GM18511 (cell line): ENCODE measurements around the gene NPIPA1.
"Not testable (repeated sequence)": the region's sequence is repeated elsewhere in the genome, so short reads cannot be mapped to it uniquely, and the experiment has no call there.

Source experiments
- ATAC-seq: cut with Tn5 transposase; IDR thresholded peaks from one replicate; pipeline ENCODE4 v1.9.1; 2021; ENCODE audit warnings: mild to moderate bottlenecking, moderate library complexity; ENCODE audit not compliant: unreplicated experiment

NPIPA1 gene

DNA sequence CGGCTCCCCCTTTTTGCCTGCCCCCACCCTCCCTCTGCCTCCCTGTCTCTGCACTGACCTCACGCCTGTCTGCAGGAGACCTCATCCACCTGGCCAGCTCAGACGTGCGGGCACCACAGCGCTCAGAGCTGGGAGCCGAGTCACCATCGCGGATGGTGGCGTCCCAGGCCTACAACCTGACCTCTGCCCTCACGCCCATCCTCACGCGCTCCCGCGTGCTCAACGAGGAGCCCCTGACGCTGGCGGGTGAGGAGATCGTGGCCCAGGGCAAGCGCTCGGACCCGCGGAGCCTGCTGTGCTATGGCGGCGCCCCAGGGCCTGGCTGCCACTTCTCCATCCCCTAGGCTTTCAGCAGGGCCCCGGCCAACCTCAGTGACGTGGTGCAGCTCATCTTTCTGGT lies 8.1 kb upstream of the NPIPA1 start:
- not testable (repeated sequence) for ATAC-seq

DNA sequence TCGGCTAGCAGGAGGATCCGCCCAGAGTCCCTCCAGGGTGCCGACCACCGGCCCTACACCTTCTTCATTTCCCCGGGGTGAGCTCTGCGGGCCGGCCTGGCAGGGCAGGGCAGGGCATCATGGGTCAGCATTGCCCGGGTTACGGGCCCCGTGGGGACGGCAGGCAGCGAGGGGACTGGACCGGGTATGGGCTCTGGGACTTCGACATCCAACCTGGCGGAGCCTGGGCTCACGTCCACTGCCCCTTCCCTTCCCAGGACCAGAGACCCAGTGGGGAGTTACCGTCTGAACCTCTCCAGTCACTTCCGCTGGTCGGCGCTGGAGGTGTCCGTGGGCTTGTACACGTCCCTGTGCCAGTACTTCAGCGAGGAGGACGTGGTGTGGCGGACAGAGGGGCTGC lies 7.0 kb upstream of the NPIPA1 start:
- not testable (repeated sequence) for ATAC-seq

- ATAC-seq = not testable (repeated sequence)
Measured at GRCh38 chr16:14930971-14931370, 6.3 kb upstream of the NPIPA1 start.

- not testable (repeated sequence) for ATAC-seq
Measured at GRCh38 chr16:14932581-14933375, 4.5 kb upstream of the NPIPA1 start.

- not testable (repeated sequence) for ATAC-seq
Measured at GRCh38 chr16:14937994-14938393, 751 bp downstream of the NPIPA1 start.

- not testable (repeated sequence) for ATAC-seq
Measured at GRCh38 chr16:14942686-14943085, 5.4 kb downstream of the NPIPA1 start.

DNA sequence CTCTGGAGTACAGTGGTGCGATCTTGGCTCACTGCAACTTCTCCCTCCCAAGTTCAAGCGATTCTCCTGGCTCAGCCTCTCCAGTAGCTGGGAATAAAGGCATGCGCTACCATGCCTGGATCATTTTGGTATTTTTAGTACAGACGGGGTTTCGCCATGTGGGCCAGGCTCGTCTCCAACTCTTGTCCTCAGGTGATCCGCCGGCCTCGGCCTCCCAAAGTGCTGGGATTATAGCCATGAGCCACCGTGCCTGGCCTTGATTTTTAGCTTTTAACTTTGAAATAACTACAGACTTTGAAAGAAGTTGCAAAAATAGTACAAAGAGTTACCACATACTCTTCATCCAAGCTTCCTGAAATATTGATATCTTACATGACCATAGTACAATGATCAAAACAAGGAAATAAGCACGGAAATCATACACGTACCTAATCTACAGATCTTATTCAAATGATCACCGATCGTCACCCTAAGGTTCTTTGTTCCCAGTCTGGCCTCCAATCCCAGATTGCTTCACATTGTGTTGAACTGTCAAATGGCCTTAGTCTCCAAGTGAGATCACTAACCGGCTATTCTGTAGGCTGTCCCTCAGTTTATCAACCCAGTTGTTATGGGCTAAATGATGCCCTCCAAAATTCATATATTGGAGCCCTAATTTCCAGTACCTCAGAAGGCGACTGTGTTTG lies 18.4 kb downstream of the NPIPA1 start:
- ATAC-seq = no peak

- ATAC-seq = no peak
Measured at GRCh38 chr16:14957576-14958322, 20.5 kb downstream of the NPIPA1 start.

GRCh38 chr16:14958323-14958600 lies 21.0 kb downstream of the NPIPA1 start:
- ATAC-seq = no peak

GRCh38 chr16:14958970-14959369 lies 21.7 kb downstream of the NPIPA1 start:
- no peak for ATAC-seq

GRCh38 chr16:14961405-14962186 lies 24.4 kb downstream of the NPIPA1 start:
- no peak for ATAC-seq

DNA sequence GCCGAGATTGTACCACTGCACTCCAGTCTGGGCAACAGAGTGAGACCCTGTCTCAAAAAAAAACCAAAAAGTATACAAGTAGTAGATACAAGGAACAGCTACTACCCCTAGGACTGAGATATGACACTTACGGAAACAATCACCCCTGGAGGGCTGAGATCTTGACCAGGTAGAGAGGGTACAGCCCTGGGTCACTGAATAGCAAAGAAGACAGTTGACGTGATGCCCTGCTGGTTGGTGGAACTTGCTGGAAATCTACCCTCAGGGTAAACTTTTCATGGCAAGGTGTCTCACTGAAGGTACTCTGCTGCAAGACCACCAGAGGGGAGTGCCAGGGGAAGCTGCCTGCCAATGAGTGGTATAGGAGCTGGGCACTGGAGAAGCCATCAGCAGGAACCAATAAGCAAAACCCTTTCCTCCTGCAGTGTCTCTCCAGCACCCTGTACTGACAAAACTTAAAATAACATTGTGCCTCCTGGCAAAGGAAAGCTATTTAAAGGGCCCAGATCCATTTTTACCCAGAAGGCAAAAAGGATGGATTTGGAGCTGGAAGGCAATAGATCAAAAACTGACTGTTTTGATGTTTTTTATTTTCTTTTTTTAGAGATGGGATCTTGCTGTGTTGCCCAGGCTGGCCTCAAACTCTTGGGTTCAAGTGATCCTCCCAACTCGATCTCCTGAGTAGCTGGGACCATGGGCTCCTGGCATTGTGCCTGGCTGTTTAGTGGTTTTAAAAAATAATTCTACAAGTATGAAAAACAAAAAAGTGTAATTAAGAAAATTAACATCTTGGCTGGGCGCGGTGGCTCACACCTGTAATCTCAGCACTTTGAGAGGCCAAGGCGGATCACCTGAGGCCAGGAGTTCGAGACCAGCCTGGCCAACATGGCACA lies 26.3 kb downstream of the NPIPA1 start:
- no peak for ATAC-seq

DNA sequence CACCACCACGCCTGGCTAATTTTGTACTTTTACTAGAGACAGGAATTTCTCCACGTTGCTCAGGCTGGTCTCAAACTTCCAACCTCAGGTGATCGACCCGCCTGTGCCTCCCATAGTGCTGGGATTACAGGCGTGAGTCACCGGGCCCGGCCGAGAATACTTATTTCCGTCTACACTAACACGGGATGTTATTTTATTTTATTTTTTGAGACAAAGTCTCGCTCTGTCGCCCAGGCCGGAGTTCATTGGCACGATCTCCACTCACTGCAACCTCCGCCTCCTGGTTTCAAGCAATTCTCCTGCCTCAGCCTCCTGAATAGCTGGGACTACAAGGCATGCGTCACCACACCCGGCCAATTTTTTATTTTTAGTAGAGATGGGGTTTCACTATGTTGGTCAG lies 28.1 kb downstream of the NPIPA1 start:
- ATAC-seq = no peak

- ATAC-seq = not testable (repeated sequence)
Measured at GRCh38 chr16:14969795-14970194, 32.6 kb downstream of the NPIPA1 start.

DNA sequence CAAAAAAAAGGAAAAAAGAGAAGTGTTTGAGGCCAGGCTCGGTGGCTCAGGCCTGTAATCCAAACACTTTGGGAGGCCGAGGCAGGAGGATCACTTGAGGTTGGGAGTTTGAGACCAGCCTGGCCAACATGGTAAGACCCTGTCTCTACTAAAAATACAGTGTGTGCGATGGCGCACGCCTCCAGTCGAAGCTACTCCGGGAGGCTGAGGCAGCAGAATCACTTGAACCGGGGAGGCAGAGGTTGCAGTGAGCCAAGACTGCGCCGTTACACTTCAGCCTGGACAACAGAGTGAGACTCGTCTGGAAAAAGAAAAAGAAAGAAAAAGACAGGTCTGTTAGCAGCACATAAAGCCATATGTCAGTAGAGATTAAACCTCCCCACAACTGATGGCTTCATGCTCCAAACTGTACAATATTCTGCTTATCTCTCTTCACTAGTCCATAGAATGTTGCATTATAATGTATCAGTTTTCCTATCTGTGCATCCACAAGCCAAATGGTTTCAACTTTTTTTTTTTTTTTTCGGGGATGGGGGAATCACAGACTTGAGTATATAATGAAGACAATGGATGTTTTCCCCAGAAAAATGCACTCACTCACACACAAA lies 34.5 kb downstream of the NPIPA1 start:
- not testable (repeated sequence) for ATAC-seq

DNA sequence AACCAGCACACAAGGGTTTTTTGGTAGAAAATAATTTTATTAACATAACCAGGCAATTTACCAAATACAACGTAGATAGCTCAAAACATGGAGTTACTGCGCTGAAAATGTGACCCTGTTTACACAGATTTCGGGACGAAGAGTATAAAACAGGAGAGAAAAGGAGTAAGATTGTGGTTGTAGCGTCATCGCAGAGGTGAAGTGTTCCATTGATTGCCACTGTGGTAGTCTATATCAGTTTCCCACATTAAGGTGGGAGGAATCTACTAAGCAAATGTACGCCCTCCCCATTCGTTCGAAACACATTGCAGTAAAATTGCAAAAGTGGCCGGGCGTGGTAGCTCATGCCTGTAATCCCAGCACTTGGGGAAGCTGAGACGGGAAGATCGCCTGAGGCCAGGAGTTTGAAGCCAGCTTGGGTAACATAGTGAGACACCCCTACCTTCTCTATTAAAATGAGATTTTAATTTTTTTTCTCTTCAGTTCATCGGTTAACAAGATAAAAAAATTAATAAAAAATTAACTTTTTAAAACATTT lies 36.6 kb downstream of the NPIPA1 start:
- ATAC-seq = not testable (repeated sequence)

DNA sequence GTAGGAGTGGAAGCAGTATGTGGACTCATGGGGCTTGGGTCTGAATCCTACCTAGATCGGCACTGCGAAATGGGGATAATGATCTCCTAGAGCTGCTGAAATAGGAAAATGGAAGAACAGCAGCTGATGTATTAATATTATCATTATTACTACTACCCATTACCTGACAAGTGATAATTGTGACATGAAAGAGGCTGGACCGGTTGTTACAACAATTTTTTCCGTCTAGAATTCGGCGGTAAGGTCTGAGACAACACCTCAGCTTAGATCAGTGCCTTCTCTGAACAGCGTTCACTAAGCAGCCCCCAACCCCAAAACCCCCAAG lies 37.0 kb downstream of the NPIPA1 start:
- ATAC-seq = not testable (repeated sequence)

GRCh38 chr16:14974656-14975417 lies 37.6 kb downstream of the NPIPA1 start, which contains the start of gene PDXDC1:
PDXDC1 (plus strand) TSS chr16:14975026; CDS start chr16:14975200, 174 bp downstream.
- peak; percentile 89 for ATAC-seq
